H1 (cell line): Measurements from ENCODE around the gene TMEM223. TPM values are rescaled to one million over a fixed set of nuclear protein-coding genes. Genes with fewer than 3 reads are reported as not detected.

Experiments used
- CTCF ChIA-PET: fragments of 300-600 bp; sonication (Branson Sonifier 250); formaldehyde crosslinking; loops from one replicate; lab custom pipeline; 2021; ENCODE audit not compliant: partially characterized antibody; lab: Charles Lee
- POLR2A ChIA-PET: fragments of 300-600 bp; sonication (Branson Sonifier 250); formaldehyde crosslinking; loops from one replicate; lab custom pipeline; 2021; ENCODE audit warnings: inconsistent platforms; ENCODE audit not compliant: partially characterized antibody; lab: Charles Lee
- DNase-seq, 2 experiments: peaks; one replicate each; pipeline versions ENCODE4 v3.0.0 to v3.0.0-alpha.2; 2010 to 2022; ENCODE audit warnings: low spot score in 2 of 2, low read depth in 1 of 2, mixed read lengths in 1 of 2
- FAIRE-seq: peaks from 2 replicates; lab custom pipeline; 2011; peaks lifted over from hg19 to GRCh38; lab: Jason Lieb, UNC
- H2AFZ ChIP-seq: 2 replicates; pipeline ENCODE4 v1.8.1; 2012; ENCODE audit warnings: low read length, inconsistent platforms
- H2AK5ac ChIP-seq: 2 replicates; pipeline ENCODE4 v1.6.1; 2013; ENCODE audit warnings: low read depth, low read length
- H2BK120ac ChIP-seq: replicated peaks from 2 replicates; pipeline ENCODE3; 2013; ENCODE audit warnings: low read depth, low read length, inconsistent platforms
- H2BK12ac ChIP-seq: 2 replicates; pipeline ENCODE4 v1.6.1; 2013; ENCODE audit warnings: low read depth, low read length
- H2BK15ac ChIP-seq: 2 replicates; pipeline ENCODE4 v1.6.1; 2013; ENCODE audit warnings: low read length
- H2BK20ac ChIP-seq: 2 replicates; pipeline ENCODE4 v1.6.1; 2013; ENCODE audit warnings: low read length
- H2BK5ac ChIP-seq: 2 replicates; pipeline ENCODE4 v1.6.1; 2013; ENCODE audit warnings: low read depth, low read length
- H3K14ac ChIP-seq: 2 replicates; pipeline ENCODE4 v1.6.1; 2013; ENCODE audit warnings: inconsistent platforms; ENCODE audit not compliant: insufficient read length
- H3K18ac ChIP-seq: 2 replicates; pipeline ENCODE4 v1.6.1; 2013; ENCODE audit warnings: low read length; ENCODE audit errors: extremely low read depth
- H3K23ac ChIP-seq: 2 replicates; pipeline ENCODE4 v1.6.1; 2013; ENCODE audit warnings: inconsistent platforms; ENCODE audit not compliant: insufficient read length
- H3K23me2 ChIP-seq: 2 replicates; pipeline ENCODE4 v1.6.1; 2013; ENCODE audit warnings: low read depth, low read length
- H3K27ac ChIP-seq: 2 replicates; pipeline ENCODE4 v1.6.1; 2011; ENCODE audit warnings: low read depth, low read length, inconsistent platforms
- H3K27me3 ChIP-seq, 4 experiments: replicated peaks in 1 of 4; 1 replicate in 1 of 4; 2 replicates in 3 of 4; pipeline versions ENCODE4 v1.6.1 to v1.8.1; 2011 to 2013; ENCODE audit warnings: low read length in 3 of 4, mild to moderate bottlenecking in 3 of 4, inconsistent platforms in 2 of 4, mixed read lengths in 2 of 4, moderate library complexity in 1 of 4; ENCODE audit not compliant: control insufficient read depth in 3 of 4, insufficient read depth in 3 of 4; ENCODE audit errors: extremely low read depth in 1 of 4
- H3K36me3 ChIP-seq, 4 experiments: 2 replicates each; pipeline versions ENCODE4 v1.6.1 to v1.8.1; 2011 to 2013; ENCODE audit warnings: mild to moderate bottlenecking in 4 of 4, low read length in 3 of 4, moderate library complexity in 2 of 4, control low read depth in 1 of 4, inconsistent platforms in 1 of 4; ENCODE audit not compliant: insufficient read depth in 4 of 4, control insufficient read depth in 2 of 4
- H3K4ac ChIP-seq: replicated peaks from 2 replicates; pipeline ENCODE3; 2013; ENCODE audit warnings: low read length, low read depth, mixed read lengths, inconsistent platforms; ENCODE audit not compliant: insufficient read length
- H3K4me1 ChIP-seq, 4 experiments: replicated peaks in 1 of 4; 1 replicate in 1 of 4; 2 replicates in 3 of 4; pipeline versions ENCODE4 v1.6.1 to v1.8.1; 2011 to 2013; ENCODE audit warnings: low read length in 3 of 4, inconsistent platforms in 2 of 4, mixed read lengths in 1 of 4; ENCODE audit not compliant: insufficient read depth in 4 of 4, control insufficient read depth in 3 of 4
- H3K4me2 ChIP-seq, 2 experiments: 2 replicates each; pipeline versions ENCODE4 v1.6.1 to v1.8.1; 2011 to 2013; ENCODE audit warnings: low read depth in 2 of 2, low read length in 2 of 2, control low read depth in 1 of 2, inconsistent platforms in 1 of 2, mild to moderate bottlenecking in 1 of 2; ENCODE audit not compliant: insufficient read depth in 1 of 2
- H3K4me3 ChIP-seq, 4 experiments: fragments of 200-600, 300-600 bp in 1 of 4; sonication (generic), shearing (Covaris generic), sonication (Bioruptor Twin) in 1 of 4; 2 replicates each; pipeline versions ENCODE4 v1.5.1 to v1.8.1; 2011 to 2016; ENCODE audit warnings: low read length in 4 of 4, low read depth in 3 of 4, control low read depth in 2 of 4, inconsistent platforms in 2 of 4, mild to moderate bottlenecking in 2 of 4, mixed read lengths in 1 of 4, moderate library complexity in 1 of 4; ENCODE audit not compliant: insufficient read depth in 2 of 4; ENCODE audit errors: extremely low read depth in 1 of 4
- H3K56ac ChIP-seq: replicated peaks from 2 replicates; pipeline ENCODE3; 2013; ENCODE audit warnings: low read depth, mild to moderate bottlenecking, mixed read lengths, low read length, inconsistent platforms; ENCODE audit not compliant: insufficient read length
- H3K79me1 ChIP-seq: 2 replicates; pipeline ENCODE4 v1.6.1; 2013; ENCODE audit warnings: low read depth, low read length, control low read depth
- H3K79me2 ChIP-seq, 2 experiments: 2 replicates each; pipeline versions ENCODE4 v1.6.1 to v1.8.1; 2012 to 2013; ENCODE audit warnings: low read length in 2 of 2, mild to moderate bottlenecking in 2 of 2, inconsistent platforms in 1 of 2; ENCODE audit not compliant: insufficient read depth in 2 of 2, control insufficient read depth in 1 of 2
- H3K9ac ChIP-seq, 4 experiments: replicated peaks in 1 of 4; 1 replicate in 1 of 4; 2 replicates in 3 of 4; pipeline versions ENCODE4 v1.6.1 to v1.8.1; 2011 to 2013; ENCODE audit warnings: low read depth in 3 of 4, low read length in 3 of 4, control low read depth in 2 of 4, mild to moderate bottlenecking in 2 of 4, moderate library complexity in 2 of 4, inconsistent platforms in 1 of 4; ENCODE audit errors: extremely low read depth in 1 of 4
- H3K9me3 ChIP-seq, 2 experiments: 2 replicates each; pipeline versions ENCODE4 v1.6.1 to v1.8.1; 2012 to 2013; ENCODE audit warnings: mild to moderate bottlenecking in 2 of 2, moderate library complexity in 2 of 2, control low read depth in 1 of 2, inconsistent platforms in 1 of 2, low read depth in 1 of 2, low read length in 1 of 2, mixed read lengths in 1 of 2; ENCODE audit not compliant: insufficient read depth in 2 of 2
- H4K20me1 ChIP-seq, 2 experiments: replicated peaks in 1 of 2; 2 replicates each; pipeline versions ENCODE3 to v1.8.1; 2011 to 2013; ENCODE audit warnings: inconsistent platforms in 2 of 2, low read length in 2 of 2, mild to moderate bottlenecking in 1 of 2; ENCODE audit not compliant: insufficient read depth in 2 of 2, control insufficient read depth in 1 of 2
- H4K5ac ChIP-seq: 2 replicates; pipeline ENCODE4 v1.6.1; 2013; ENCODE audit warnings: low read length, low read depth, mixed read lengths, inconsistent platforms; ENCODE audit not compliant: insufficient read length
- H4K8ac ChIP-seq: 2 replicates; pipeline ENCODE4 v1.8.0; 2013; ENCODE audit warnings: mild to moderate bottlenecking, moderate library complexity, low read length, inconsistent platforms; ENCODE audit not compliant: insufficient read depth; ENCODE audit errors: extremely low read depth
- H4K91ac ChIP-seq: replicated peaks from 2 replicates; pipeline ENCODE3; 2013; ENCODE audit warnings: low read length, mixed read lengths, inconsistent platforms; ENCODE audit not compliant: insufficient read length
- WGBS, 2 experiments: shearing (Covaris generic) in 1 of 2; methylation state at CpG; one replicate each; pipeline versions ENCODE4 v1.1.6 to v1.1.7; 2013 to 2015; ENCODE audit warnings: low lambda C conversion rate in 2 of 2, mixed read lengths in 2 of 2, inconsistent platforms in 1 of 2, low coverage in 1 of 2, missing lambda C conversion rate in 1 of 2; ENCODE audit not compliant: insufficient replicate concordance in 2 of 2, insufficient coverage in 1 of 2, insufficient read length in 1 of 2; ENCODE audit errors: extremely low coverage in 1 of 2, missing lambda C conversion rate in 1 of 2; 5-methylcytosine and 5-hydroxymethylcytosine counted together
- polyA plus RNA-seq, 7 experiments: library from polyadenylated mRNA; depleted of rRNA in 3 of 7; stranded (reverse) in 5 of 7; unstranded in 2 of 7; fragments of >200 nt in 5 of 7; fragments of 200-250 nt in 2 of 7; gene quantifications; 1 replicate in 5 of 7; 2 replicates in 1 of 7; 4 replicates in 1 of 7; pipeline versions ENCODE4 v1.2.1 to v1.2.3, GENCODE V29; 2011 to 2013; ENCODE audit warnings: missing spikeins in 2 of 7, mixed read lengths in 2 of 7
- total RNA-seq: library from RNA; stranded (reverse); fragmentation: NEBNext Ultra II Directional; extraction: Animal tissue kit (Norgen Biotek cat#: 25700); gene quantifications from 2 replicates; pipeline ENCODE4 v1.2.1, GENCODE V29; 2021

The TMEM223 gene
- total and polyA plus RNA-seq, 2 of the 8 experiments (the other 6 are each of a cell fraction or from before 2014, with no cell fraction given), result 22.9 to 64.1 TPM

DNA sequence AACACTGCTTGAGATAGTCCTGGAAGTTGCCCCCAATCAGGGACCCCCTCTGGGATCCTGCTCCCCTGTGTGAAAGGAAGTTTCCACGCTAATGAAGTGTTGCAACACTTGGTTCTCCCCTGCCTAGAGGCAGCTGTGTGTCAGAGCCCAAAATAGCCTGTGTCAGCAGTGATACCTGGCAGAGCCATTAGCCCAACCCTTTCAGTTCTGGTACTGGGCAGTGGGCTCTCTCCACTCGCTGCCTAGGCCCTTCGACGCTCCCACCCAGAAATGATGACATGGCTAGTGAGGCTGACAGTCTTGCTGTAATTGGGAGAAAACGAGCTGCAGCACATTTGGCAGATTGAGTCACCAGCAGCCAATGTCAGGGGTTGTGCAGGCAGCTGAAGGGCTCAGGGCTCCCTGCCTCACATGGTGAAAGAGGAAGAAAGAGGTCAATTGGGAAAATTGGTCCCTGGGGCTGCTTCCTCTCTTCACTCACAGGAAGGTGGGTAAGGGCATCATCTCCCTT, 14.9 kb upstream of the TMEM223 start:
- Histone ChIP-seq H4K5ac (no peak overlapping the region), H4K20me1 (peaks cover 0 to 2% of the 10 kb centered on the region in 2 experiments), H3K23me2 (peaks cover 4% of the 10 kb centered on the region; the same call in 1 of the 2 replicates), H2BK20ac (no peak overlapping the region), H2AFZ (no peak overlapping the region), H4K91ac (no peak overlapping the region), H3K4me2 (peak overlapping the region; percentile 81 to 93; a peak in 2 of 4 replicates), H3K79me1 (peaks cover 6% of the 10 kb centered on the region; the same call in 1 of the 2 replicates), H3K36me3 (peaks cover 3 to 15% (median 10%) of the 10 kb centered on the region in 4 experiments), H3K4me3 (peak overlapping the region in 1 of 4 experiments; percentile 78; a peak in 3 of 8 replicates), H3K4me1 (peaks cover 0 to 5% (median under 1%) of the 10 kb centered on the region in 4 experiments; a peak in 1 of 7 replicates), H3K9ac (no peak overlapping the region; a peak in 3 of 7 replicates), H3K4ac (no peak overlapping the region), H4K8ac (no peak overlapping the region), H2BK15ac (no peak overlapping the region), H3K14ac (no peak overlapping the region), H3K23ac (no peak overlapping the region), H3K27me3 (no peaks in the 10 kb centered on the region), H3K18ac (no peak overlapping the region), H2BK12ac (no peak overlapping the region), H3K27ac (no peak overlapping the region), H2AK5ac (no peak overlapping the region), H2BK120ac (no peak overlapping the region), H3K79me2 (peaks cover 5 to 18% of the 10 kb centered on the region in 2 experiments; a peak in 3 of 4 replicates), H2BK5ac (no peak overlapping the region), H3K9me3 (no peaks in the 10 kb centered on the region), H3K56ac (no peak overlapping the region)
- POLR2A ChIA-PET, result interaction anchor here (0.6 to 10.0 kb wide), 35 partner anchors 9 to 1538 kb away, joined by 3 to 251 read pairs (median 8); partner anchors contain the start of genes B3GAT3, BSCL2, C11orf98 and CSKMT
- FAIRE-seq, result no peak
- DNase-seq, result no peak
- WGBS, 2 experiments, result 87% methylated on average over 5 of the region's 5 CpGs; no CpG with 5 or more reads in 1 of the 2 experiments
- CTCF ChIA-PET, result interaction anchor here (1.0 to 1.7 kb wide), 8 partner anchors 10 to 68 kb away, joined by 3 to 5 read pairs (median 3); partner anchors contain the start of genes TMEM179B and TMEM223
